Inflammatory macrophage treated with lipopolysaccharide for 1 hour (primary cell): Measurements from ENCODE around the gene LMOD3.

ENCODE experiments used
- DNase-seq, 2 donors: peaks; one replicate each; pipeline ENCODE4 v3.0.0-alpha.2; 2020 to 2022

The LMOD3 gene

DNA sequence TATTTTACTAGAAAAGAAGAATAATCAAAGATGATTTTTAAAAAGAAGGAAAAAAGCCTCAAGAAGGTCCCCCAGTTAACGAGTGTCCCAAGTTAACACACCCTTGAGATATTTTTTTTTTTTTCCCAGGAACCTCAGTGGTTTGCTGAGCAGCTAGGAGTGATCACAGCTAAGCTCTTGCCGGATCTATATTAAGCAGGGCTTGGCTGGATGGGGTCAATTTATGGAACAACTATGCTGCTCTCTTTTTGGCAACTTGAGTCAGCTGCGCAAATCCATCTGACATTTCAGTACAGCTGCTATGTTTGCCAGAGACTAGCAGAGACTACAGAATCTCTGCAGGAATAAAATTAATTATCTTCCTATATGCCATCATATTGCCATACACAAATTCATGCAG is at the start of gene LMOD3:
Gene LMOD3, minus strand, starts transcription at position 193 of the 400 bp plus-strand sequence. CDS start 209 bp downstream, outside the sequence.
- DNase-seq: no peak

DNA sequence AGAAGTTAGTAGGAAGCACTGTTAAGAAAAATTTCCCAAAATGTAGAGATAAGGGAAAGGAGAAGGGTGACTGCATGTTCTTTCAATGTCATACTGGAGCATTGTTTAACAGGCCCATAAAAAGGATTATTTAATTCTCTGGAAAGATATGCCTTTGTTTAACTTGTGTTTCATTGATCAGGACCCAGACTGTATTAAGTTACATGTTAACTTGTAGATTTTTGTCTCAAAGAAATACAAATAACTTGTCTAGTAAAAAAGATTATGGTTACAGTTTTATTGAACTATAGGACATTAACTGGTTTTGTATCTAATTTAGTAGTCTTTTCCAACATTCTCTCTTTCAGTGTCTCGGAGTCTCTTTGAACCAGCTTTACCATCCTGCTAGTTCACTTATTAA is 49.7 kb upstream of the LMOD3 start:
- no peak for DNase-seq

DNA sequence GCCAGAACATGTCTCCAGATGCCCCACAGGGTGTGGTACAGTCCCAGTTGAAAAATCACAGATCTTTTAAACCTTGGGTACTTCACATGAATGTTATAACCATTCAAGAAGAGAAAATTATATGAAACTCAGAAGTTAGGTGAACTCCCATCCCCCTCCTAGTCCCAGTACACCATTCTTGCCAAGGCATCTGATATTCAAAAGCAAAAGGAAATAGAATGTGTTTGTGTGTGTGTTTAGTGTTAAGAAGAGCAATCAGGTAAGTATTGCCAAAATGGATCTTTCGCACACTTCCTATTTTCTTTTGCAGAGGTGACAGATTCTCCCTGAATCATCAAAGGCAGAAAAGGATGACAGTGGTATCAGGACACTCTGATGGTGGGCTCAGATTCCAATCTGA is 44.1 kb upstream of the LMOD3 start:
- DNase-seq: no peak

GRCh38 chr3:69165744-69166143 is 43.3 kb upstream of the LMOD3 start:
- DNase-seq: no peak

DNA sequence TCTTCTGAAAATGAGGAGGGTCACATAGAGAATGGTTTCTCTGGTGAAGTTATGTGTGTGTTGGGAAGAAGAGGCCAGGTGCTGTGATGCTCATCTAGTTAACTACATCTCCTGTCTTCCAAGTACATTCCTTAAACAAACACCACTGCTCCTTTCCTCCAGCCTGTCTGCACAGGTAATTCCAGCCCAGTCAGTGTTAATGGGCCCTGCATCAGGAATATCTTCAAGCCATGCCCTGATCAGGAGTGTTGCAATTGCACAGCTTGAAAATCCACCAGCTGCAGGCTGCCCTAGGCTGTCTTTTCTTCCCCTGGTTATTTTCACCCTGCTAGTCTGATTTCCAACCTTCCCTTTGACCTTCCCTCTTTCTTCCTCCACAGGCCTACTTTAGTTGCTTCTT is 41.9 kb upstream of the LMOD3 start:
- no peak for DNase-seq

- DNase-seq: no peak
Measured at GRCh38 chr3:69162308-69162980, 40.0 kb upstream of the LMOD3 start.

- DNase-seq: peak; percentile 36 to 74
Measured at GRCh38 chr3:69161587-69162307, 39.4 kb upstream of the LMOD3 start.

- DNase-seq: no peak
Measured at GRCh38 chr3:69160525-69160924, 38.1 kb upstream of the LMOD3 start.

- DNase-seq: no peak
Measured at GRCh38 chr3:69160107-69160506, 37.7 kb upstream of the LMOD3 start.

DNA sequence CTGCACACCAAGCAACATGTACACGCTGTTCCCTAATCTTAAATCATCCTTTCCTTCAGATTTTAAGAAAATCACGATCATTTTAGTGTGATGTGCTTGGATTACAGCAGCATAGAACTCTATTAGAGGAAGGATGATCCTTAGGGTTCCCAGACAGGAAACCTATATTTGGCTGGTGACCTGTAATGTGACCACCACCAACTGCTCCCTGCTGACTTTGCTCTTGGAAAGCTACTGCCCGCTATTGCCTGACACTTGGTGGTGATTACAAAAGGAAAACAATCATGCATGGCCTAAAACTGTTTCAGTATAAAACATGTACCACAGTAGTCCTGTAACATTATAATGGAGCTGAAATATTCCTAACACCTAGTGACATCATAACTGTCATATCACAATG is 27.2 kb upstream of the LMOD3 start:
- DNase-seq: no peak

- DNase-seq: no peak
Measured at GRCh38 chr3:69145688-69146087, 23.3 kb upstream of the LMOD3 start.

- DNase-seq: no peak
Measured at GRCh38 chr3:69144631-69145245, 22.3 kb upstream of the LMOD3 start.

GRCh38 chr3:69143612-69144011 is 21.2 kb upstream of the LMOD3 start:
- no peak for DNase-seq

- no peak for DNase-seq
Measured at GRCh38 chr3:69142797-69143454, 20.5 kb upstream of the LMOD3 start.

DNA sequence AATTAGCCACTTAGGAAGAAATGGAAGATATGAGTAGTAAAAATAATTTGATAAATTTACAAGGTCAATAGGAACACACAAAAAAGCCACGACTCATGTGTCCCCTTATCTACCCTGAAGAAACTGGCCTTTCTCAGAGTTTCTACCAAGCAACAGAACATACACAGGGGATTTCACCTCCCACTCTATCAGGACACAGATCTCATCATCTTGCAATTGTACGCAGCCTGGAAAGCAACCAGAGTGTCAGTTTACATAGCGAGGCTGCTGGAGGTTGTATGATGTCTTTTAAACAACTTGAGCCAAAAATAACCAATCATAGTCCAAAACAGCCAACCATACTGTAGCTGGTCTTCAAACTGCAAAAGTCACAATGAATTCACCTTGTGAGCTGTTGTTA is 19.7 kb upstream of the LMOD3 start:
- DNase-seq: no peak

DNA sequence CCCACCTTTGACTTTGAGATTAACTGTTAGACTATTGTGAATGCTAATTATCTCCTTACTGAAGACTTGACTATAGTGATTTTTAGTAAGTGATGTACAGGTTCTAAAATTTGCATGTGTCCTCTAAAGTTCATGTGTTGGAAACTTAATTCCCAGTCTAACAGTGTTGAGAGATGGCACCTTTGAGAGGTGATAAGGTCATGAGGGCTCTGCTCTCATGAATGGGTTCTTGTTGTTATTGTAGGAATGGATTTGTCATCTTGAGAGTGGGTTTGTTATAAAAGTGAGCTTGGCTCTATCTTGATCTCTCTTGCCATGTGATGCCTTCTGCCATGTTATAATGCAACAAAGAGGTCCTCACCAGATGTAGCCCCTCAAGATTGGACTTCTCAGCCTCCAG is 18.9 kb upstream of the LMOD3 start:
- DNase-seq: no peak

DNA sequence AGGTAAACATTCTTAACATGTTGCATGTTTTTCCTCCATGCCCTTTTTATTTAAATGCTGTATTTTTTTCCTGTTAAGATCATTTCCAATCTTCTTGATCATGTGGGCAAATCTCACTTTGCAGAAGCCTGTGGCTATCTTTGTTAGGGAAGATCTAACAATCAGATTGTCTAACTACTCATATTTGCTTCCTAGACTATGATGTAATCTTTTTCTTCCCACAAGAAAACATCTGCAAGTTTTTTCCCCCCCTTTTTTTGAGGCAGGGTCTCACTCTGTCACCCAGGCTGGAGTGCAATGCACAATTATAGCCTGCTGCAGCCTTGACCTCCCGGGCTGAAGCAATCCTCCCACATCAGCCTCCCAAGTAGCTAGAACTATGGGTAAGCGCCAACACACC is 15.0 kb upstream of the LMOD3 start:
- no peak for DNase-seq

- no peak for DNase-seq
Measured at GRCh38 chr3:69137005-69137404, 14.6 kb upstream of the LMOD3 start.

DNA sequence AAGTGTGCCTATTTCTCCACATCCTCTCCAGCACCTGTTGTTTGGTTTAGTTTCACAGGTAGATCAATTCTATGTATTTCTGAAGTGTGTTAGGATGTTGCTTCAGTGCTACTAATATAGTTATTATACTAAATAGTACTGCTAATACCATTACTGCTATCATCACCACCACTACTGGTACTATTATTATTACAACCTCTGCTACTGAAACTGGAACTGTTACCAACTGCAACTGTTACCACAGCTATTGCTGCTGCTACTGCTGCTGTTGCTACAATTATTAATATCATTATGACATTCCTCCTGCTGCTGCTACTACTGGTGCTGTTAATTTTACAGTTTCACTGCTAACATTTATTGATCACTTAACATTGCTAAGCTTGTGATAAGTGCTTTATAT is 8.3 kb upstream of the LMOD3 start:
- DNase-seq: no peak

DNA sequence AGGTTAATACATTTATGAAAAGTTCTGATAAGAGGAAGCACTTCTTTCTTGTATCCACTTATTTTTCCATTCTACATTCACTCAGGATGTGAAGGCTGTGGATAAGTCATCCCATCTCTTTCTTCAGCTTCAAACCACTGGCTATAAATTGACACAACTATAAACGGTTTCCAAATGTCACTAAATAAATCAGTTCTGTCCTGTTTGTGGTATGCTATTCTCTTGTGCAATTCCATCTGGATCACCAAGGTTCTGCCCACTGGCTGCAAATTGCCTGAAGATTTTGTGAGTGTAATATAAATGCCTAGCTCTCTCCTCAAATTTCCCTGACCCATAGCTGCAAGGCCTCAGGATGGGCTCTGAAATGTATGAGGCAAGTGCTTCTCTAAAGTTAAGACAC is 7.1 kb upstream of the LMOD3 start:
- no peak for DNase-seq

DNA sequence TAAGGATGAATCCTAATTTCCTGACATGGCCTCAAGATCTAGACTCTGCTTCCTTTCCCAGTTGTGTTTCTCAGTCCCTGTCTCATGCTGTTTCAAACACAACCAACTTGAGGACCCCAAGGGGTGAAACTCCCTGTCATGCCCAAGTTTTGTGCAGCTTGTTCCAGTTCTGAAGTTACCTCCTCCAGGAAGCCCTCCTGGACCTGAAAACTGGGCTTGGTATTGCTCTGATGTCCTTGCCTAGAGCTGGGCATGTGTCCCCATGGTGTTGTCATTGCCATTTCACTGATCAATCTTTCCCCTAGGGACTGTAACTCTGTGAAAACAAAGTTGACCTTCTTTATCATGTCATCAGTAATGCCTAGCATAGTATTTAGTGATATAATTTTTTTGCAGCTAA is 6.1 kb upstream of the LMOD3 start:
- no peak for DNase-seq

- no peak for DNase-seq
Measured at GRCh38 chr3:69126999-69127398, 4.6 kb upstream of the LMOD3 start.

DNA sequence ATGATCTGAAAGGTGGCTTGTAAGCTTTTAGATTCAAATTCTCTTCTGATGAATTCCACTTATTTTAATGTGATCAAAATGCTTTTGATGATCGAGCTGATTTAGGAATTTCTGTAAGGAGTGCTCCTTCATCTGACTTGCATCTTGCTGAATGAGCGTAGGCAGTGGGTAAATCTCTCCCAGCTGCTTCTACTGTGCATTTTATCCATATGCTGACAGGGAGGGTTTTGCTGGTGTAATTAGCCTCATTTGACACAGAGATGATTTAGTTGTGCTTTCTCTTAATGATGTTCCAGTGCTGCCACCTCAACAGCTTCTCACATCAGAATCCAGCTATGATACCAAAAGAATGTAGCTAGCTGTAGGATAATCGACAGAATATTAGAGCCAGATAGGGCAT is 3.8 kb upstream of the LMOD3 start:
- DNase-seq: no peak

DNA sequence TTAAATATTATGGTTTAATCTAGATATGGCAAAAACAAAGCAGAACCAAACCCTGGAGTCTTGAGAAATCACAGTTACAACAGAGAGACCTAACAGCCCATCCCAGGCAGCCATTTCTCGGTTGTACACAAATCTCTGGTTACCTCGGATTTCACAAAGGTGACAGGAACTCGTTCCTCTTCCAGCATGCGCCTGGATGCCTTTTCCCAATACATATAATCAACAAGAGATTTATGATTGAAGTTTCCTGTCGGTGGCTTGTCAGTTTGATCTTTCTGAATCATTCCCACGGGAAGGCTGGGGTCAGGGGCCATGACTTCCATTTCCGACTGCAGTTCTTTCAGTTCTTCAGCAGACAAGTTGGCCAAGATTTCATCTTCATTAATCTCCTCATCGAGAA is 445 bp downstream of the LMOD3 start:
- peak in 1 of 2 donors; percentile 23 for DNase-seq
